Ovary (tissue), 3 donors: Measurements from ENCODE around the gene TRABD2B.

Source experiments
- CTCF ChIP-seq, 3 donors: fragments of 450-650 bp in 2 of 3; fragments of 200-600 bp in 1 of 3; IDR thresholded peaks; one replicate each; pipeline versions ENCODE4 v1.5.1 to v1.8.0; 2016 to 2022; ENCODE audit warnings: antibody characterized with exemption in 3 of 3, mild to moderate bottlenecking in 1 of 3
- POLR2A ChIP-seq: fragments of 450-650 bp; IDR thresholded peaks from one replicate; pipeline ENCODE4 v1.6.1; 2017; ENCODE audit warnings: antibody characterized with exemption, mild to moderate bottlenecking, moderate library complexity
- donor health status: DM: no; HTN: no; CAD: no.

GRCh38 chr1:48030211-48030610, 33.0 kb upstream of the TRABD2B start:
- TF ChIP-seq CTCF (IDR thresholded peaks at IDR 0.05) (no peak), POLR2A (no peak)
